NB4 (cell line): Measurements from ENCODE around the gene CLSTN1.
"Not testable (repeated sequence)": the region's sequence is repeated elsewhere in the genome, so short reads cannot be mapped to it uniquely, and the experiment has no call there.

ENCODE experiments used
- CTCF ChIP-seq: IDR thresholded peaks from one replicate; pipeline ENCODE4 v1.5.1; 2012; ENCODE audit warnings: low read depth, low read length
- MAX ChIP-seq: IDR thresholded peaks from 2 replicates; pipeline ENCODE4 v1.6.1; 2011; ENCODE audit warnings: low read depth, low read length
- POLR2A ChIP-seq: IDR thresholded peaks from 2 replicates; pipeline ENCODE4 v1.6.1; 2011; ENCODE audit warnings: mild to moderate bottlenecking; ENCODE audit not compliant: insufficient read length; ENCODE audit errors: extremely low read depth

GRCh38 chr1:9712767-9713166 lies 111.0 kb downstream of the CLSTN1 start:
- not testable (repeated sequence) for TF ChIP-seq CTCF, POLR2A, MAX
